PC-3 (cell line): ENCODE results near the gene ARHGAP8. TPM values are rescaled to one million over a fixed set of nuclear protein-coding genes. Genes with fewer than 3 reads are reported as not detected.

Source experiments
- ATAC-seq: fragments of 200-7000 bp; cut with Tn5 transposase; 2 replicates; pipeline ENCODE4 v1.9.1; 2020; ENCODE audit warnings: mild to moderate bottlenecking, moderate library complexity
- BruUV-seq: library from RNA; stranded (reverse); fragments of 400-500 nt; replicated peaks from 2 replicates; lab custom pipeline; 2021; lab: Mats Ljungman, UMichigan
- CTCF ChIA-PET: fragments of 300-600 bp; sonication (Branson Sonifier 250); formaldehyde crosslinking; loops from one replicate; lab custom pipeline; 2022; ENCODE audit warnings: antibody characterized with exemption; lab: Charles Lee
- POLR2A ChIA-PET: fragments of 300-600 bp; sonication (Branson Sonifier 250); formaldehyde crosslinking; loops from one replicate; lab custom pipeline; 2022; ENCODE audit warnings: antibody characterized with exemption; ENCODE audit not compliant: unreplicated experiment; lab: Charles Lee
- DNase-seq: peaks from one replicate; pipeline ENCODE4 v3.0.0-alpha.2; 2015
- H2AFZ ChIP-seq: fragments of 300-600 bp; sonication (generic); 2 replicates; pipeline ENCODE4 v1.6.0; 2016; ENCODE audit warnings: antibody characterized with exemption, low read length
- H3F3A ChIP-seq: fragments of 300-600 bp; sonication (generic); one replicate; pipeline ENCODE4 v1.6.0; 2017; ENCODE audit warnings: antibody characterized with exemption, low read length, control low read depth, mild to moderate bottlenecking; ENCODE audit not compliant: unreplicated experiment
- H3K27ac ChIP-seq: fragments of 300-600 bp; sonication (generic); 2 replicates; pipeline ENCODE4 v1.5.1; 2016; ENCODE audit warnings: mild to moderate bottlenecking, low read length
- H3K27me3 ChIP-seq: fragments of 300-600 bp; sonication (generic); 2 replicates; pipeline ENCODE4 v1.6.1; 2016; ENCODE audit warnings: low read length, mixed read lengths
- H3K36me3 ChIP-seq: fragments of 300-600 bp; sonication (generic); 2 replicates; pipeline ENCODE4 v1.6.1; 2016; ENCODE audit warnings: low read depth, mixed run types, low read length, mixed read lengths
- H3K4me1 ChIP-seq: fragments of 300-600 bp; sonication (generic); 2 replicates; pipeline ENCODE4 v1.5.1; 2016; ENCODE audit warnings: low read length; ENCODE audit not compliant: insufficient read depth
- H3K4me2 ChIP-seq: fragments of 300-600 bp; sonication (generic); 2 replicates; pipeline ENCODE4 v1.6.0; 2016; ENCODE audit warnings: low read length
- H3K4me3 ChIP-seq: fragments of 300-600 bp; sonication (generic); 2 replicates; pipeline ENCODE4 v1.5.1; 2016; ENCODE audit warnings: mild to moderate bottlenecking, low read length, mixed read lengths
- H3K79me2 ChIP-seq: fragments of 300-600 bp; sonication (generic); 2 replicates; pipeline ENCODE4 v1.6.1; 2017; ENCODE audit warnings: low read length, mixed read lengths
- H3K9ac ChIP-seq: fragments of 300-600 bp; sonication (generic); 2 replicates; pipeline ENCODE4 v1.6.0; 2016; ENCODE audit warnings: mild to moderate bottlenecking, low read length
- H3K9me2 ChIP-seq: fragments of 300-600 bp; sonication (generic); replicated peaks from 2 replicates; pipeline ENCODE4 v1.6.1; 2016; ENCODE audit warnings: mixed run types, low read length, mixed read lengths
- H3K9me3 ChIP-seq: fragments of 300-600 bp; sonication (generic); 2 replicates; pipeline ENCODE4 v1.6.1; 2016; ENCODE audit warnings: low read length, mixed read lengths
- H4K20me1 ChIP-seq: fragments of 300-600 bp; sonication (generic); 2 replicates; pipeline ENCODE4 v1.6.1; 2016; ENCODE audit warnings: low read length, mixed read lengths
- CTCF ChIP-seq: fragments of 300-600 bp; sonication (generic); conservative IDR thresholded peaks from 2 replicates; pipeline ENCODE4 v1.5.1; 2017; ENCODE audit warnings: antibody characterized with exemption, low read depth, mild to moderate bottlenecking, low read length
- EZH2 ChIP-seq: fragments of 300-600 bp; sonication (generic); IDR thresholded peaks from one replicate; pipeline ENCODE4 v1.6.1; 2017; ENCODE audit warnings: antibody characterized with exemption, mild to moderate bottlenecking, low read length; ENCODE audit not compliant: unreplicated experiment
- EZH2phosphoT487 ChIP-seq: fragments of 300-600 bp; sonication (generic); IDR thresholded peaks from 2 replicates; pipeline ENCODE4 v1.6.1; 2018; ENCODE audit warnings: mild to moderate bottlenecking, antibody characterized with exemption, low read length, borderline replicate concordance
- intact Hi-C: fragments of 100-400 bp; cut with micrococcal nuclease; formaldehyde crosslinking; loops from 2 replicates; pipeline ENCODE4 v1.9.0; 2023
- total RNA-seq: library from RNA; depleted of rRNA; stranded (reverse); fragments of >200 nt; gene quantifications from 2 replicates; pipeline ENCODE4 v1.2.3, GENCODE V29; 2014

ARHGAP8 gene
- total RNA-seq, 1 experiment from 2014 or later: 30.9 TPM

DNA sequence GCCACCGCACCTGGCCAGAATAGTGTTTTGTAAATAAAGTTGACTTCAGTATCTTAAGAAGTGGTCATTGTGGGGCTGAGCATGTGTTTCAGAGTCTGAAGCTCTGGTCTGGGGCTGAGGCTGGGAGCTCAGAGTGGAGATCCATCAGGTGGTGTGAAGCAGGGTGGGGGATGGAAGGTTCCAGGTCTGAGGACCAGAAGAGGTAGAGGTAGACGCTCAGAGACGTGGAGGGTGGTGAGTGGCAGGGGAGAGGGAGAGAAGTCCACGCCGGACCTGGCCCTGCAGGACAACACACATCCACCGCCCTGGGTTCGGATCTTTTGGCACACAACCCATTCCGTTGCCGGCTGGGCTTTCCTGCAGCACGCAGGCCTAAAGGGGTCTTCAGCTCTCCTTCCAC is 40.7 kb downstream of the ARHGAP8 start:
- no peak overlapping the region for H3K27ac ChIP-seq
- TF ChIP-seq CTCF: no peak
- TF ChIP-seq EZH2: no peak
- no peak for TF ChIP-seq EZH2phosphoT487
- no peak for DNase-seq
- H4K20me1 ChIP-seq: no peaks in the 10 kb centered on the region
- no peaks in the 10 kb centered on the region for H3K36me3 ChIP-seq
- H3K4me3 ChIP-seq: no peak overlapping the region
- H2AFZ ChIP-seq: no peak overlapping the region
- H3F3A ChIP-seq: no peaks in the 10 kb centered on the region
- intact Hi-C loops: no loop called here
- no peaks in the 10 kb centered on the region for H3K9me3 ChIP-seq
- no peak overlapping the region for H3K9ac ChIP-seq
- no peaks in the 10 kb centered on the region for H3K4me1 ChIP-seq
- no peak overlapping the region for H3K4me2 ChIP-seq
- no peaks in the 10 kb centered on the region for H3K9me2 ChIP-seq
- ATAC-seq: no peak
- no peaks in the 10 kb centered on the region for H3K79me2 ChIP-seq
- POLR2A ChIA-PET: no interaction called here
- no TSS peak for BruUV-seq
- no peaks in the 10 kb centered on the region for H3K27me3 ChIP-seq
- CTCF ChIA-PET: no interaction called here

GRCh38 chr22:44793506-44794172 is 41.3 kb downstream of the ARHGAP8 start:
- Histone ChIP-seq H3K27ac (no peak overlapping the region), H3K27me3 (no peaks in the 10 kb centered on the region), H3K9me2 (no peaks in the 10 kb centered on the region), H3K4me2 (no peak overlapping the region), H3K4me3 (no peak overlapping the region), H3K4me1 (no peaks in the 10 kb centered on the region), H3K36me3 (no peaks in the 10 kb centered on the region), H3K9me3 (no peaks in the 10 kb centered on the region), H3F3A (no peaks in the 10 kb centered on the region), H2AFZ (no peak overlapping the region), H3K79me2 (no peaks in the 10 kb centered on the region), H4K20me1 (no peaks in the 10 kb centered on the region), H3K9ac (no peak overlapping the region)
- ATAC-seq (no peak), DNase-seq (no peak)
- ChIA-PET POLR2A (no interaction called here), CTCF (no interaction called here)
- TF ChIP-seq EZH2 (no peak), CTCF (no peak), EZH2phosphoT487 (no peak)
- intact Hi-C loops: no loop called here
- BruUV-seq: no TSS peak
